Measurements from ENCODE around the gene ZNRF1. TPM values are rescaled to one million over a fixed set of nuclear protein-coding genes. Genes with fewer than 3 reads are reported as not detected.

Gene ZNRF1
- total RNA-seq, 2 donors from 2014 or later: 15.4 to 23.5 TPM

DNA sequence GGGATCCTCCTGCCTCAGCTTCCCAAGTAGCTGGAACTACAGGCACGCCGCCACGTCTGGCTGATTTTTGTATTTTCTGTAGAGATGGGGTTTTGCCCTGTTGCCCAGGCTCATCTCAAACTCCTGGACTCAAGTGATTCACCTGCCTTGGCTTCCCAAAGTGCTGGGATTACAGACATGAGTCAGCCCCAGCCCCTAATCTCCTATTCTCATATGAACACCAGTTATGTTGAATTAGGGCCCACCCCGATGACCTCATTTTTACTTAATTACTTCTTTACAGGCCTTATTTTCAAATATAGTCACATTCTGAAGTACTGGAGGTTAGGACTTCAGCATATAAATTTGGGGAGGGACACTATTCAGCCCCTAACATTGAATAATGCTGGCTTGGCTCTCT is 49.2 kb downstream of the ZNRF1 start:
- intact Hi-C loops (cut with DNase I): loop anchor here in 1 of 2 donors (10.0 kb wide), 1 partner anchor 57 kb away; no protein-coding TSS in a partner anchor
- no peak for DNase-seq (ENCODE audit: low spot score)

DNA sequence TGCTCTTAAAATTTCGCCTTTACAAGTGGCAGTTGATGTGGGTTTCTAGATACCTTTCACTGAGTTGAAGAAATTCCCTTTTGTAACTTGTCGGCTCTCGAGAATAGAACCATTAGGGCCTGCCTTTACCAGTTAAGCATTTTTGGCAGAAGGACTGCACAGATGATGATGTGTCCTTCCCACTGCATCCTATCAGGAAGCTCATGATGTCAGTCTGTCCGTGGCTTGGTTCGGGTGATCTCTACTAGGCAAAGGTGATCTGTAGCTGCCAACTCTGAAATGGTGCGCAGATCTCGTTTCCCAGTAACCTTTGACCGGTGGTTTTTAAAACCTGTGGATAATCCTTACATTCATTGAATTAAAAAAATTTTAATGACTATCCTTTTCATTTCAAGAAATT is 49.7 kb downstream of the ZNRF1 start:
- DNase-seq (ENCODE audit: low spot score): no peak
- intact Hi-C loops (cut with DNase I): loop anchor here in 1 of 2 donors (10.0 kb wide), 1 partner anchor 56 kb away; no protein-coding TSS in a partner anchor

- DNase-seq (ENCODE audit: low spot score): no peak
- intact Hi-C loops (cut with DNase I): no loop called here
Measured at GRCh38 chr16:75052481-75053202, 53.8 kb downstream of the ZNRF1 start.

DNA sequence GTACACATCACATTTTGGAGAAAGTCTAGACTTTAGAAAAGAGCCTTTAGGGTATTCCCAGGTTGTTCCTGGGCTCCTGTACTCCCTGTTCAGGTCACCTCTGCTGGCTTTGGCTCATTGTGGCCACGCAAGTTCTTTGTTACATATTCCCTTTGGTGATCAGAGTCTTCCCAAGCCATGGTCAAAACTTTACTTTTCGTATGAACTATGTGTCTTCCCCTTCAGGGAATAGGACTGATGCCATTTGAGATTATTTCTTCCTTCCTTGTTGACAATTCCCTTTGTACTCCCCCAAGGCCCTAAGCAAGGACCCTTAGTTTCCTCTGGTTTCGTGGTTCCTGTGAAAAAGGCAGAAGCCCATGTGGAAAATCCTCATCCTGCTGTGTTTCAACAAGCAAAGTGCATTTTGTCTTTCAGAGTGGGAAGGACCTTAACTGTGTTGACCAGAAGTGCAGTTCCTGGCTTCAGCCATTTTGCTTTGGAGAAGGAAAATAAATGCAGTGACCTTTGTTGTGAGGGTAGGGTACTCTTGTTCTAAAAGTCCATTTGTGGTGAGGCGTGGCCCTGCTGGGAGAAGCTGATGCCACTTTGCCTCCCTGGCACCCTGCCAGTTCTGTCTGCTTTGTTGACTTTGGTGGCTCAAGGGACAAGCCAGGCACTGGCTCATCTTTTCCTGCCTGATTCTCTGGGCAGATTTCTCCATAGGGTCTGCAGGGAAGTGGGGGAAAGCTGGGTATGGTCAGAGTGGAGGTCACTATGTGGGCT is 55.1 kb downstream of the ZNRF1 start:
- intact Hi-C loops (cut with DNase I): no loop called here
- DNase-seq (ENCODE audit: low spot score): peak; percentile 82

- no peak for DNase-seq (ENCODE audit: low spot score)
- intact Hi-C loops (cut with DNase I): no loop called here
Measured at GRCh38 chr16:75054556-75054947, 55.7 kb downstream of the ZNRF1 start.

- DNase-seq (ENCODE audit: low spot score): no peak
- intact Hi-C loops (cut with DNase I): no loop called here
Measured at GRCh38 chr16:75058806-75059205, 60.0 kb downstream of the ZNRF1 start.

DNA sequence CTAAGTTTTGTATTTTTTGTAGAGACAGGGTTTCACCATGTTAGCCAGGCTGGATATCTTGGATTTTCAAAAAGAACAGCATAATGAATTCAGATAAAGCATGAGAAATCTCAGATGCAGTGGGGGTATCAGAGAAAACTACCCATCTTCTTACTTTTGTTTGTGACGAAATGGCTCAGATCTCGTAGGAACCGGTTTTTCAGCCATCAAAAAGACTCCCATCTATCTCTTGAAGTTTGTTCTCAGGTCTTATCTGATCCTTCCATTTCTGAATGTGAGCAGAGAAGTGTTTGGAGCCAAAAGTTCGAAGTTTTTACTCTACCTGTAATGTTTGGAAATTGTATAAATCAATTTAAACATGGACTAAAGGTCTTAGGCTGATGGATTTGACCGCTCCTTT is 60.6 kb downstream of the ZNRF1 start:
- no peak for DNase-seq (ENCODE audit: low spot score)
- intact Hi-C loops (cut with DNase I): no loop called here

- no peak for DNase-seq (ENCODE audit: low spot score)
- intact Hi-C loops (cut with DNase I): loop anchor here in 1 of 2 donors (10.0 kb wide), 1 partner anchor 56 kb away; no protein-coding TSS in a partner anchor
Measured at GRCh38 chr16:75060723-75061122, 61.9 kb downstream of the ZNRF1 start.

DNA sequence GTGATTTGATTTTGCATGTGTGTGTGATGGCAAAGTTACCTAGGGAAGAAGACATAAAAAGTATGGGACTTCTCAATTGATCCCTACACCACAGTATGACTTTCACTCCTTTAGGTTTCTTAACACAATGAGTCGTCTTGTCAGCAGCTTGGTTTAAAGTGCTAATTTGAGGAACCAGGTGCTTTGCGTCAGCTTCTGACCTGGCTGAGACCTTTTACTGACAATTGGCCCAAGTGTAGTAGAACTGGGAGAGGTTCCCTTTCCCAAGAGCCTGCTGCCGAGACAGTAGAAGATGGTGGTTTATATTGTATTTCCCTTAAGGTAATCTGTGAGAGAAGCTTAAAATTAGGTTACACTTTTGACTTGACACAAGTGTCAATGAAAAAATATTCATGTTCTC is 62.8 kb downstream of the ZNRF1 start:
- intact Hi-C loops (cut with DNase I): loop anchor here in 1 of 2 donors (10.0 kb wide), 1 partner anchor 57 kb away; no protein-coding TSS in a partner anchor
- no peak for DNase-seq (ENCODE audit: low spot score)

GRCh38 chr16:75062135-75062975 is 63.5 kb downstream of the ZNRF1 start:
- intact Hi-C loops (cut with DNase I): loop anchor here in 1 of 2 donors (10.0 kb wide), 1 partner anchor 58 kb away; no protein-coding TSS in a partner anchor
- peak; percentile 83 for DNase-seq (ENCODE audit: low spot score)

GRCh38 chr16:75062976-75063346 is 64.1 kb downstream of the ZNRF1 start:
- intact Hi-C loops (cut with DNase I): loop anchor here in 1 of 2 donors (10.0 kb wide), 1 partner anchor 58 kb away; no protein-coding TSS in a partner anchor

GRCh38 chr16:75063549-75064088 is 64.8 kb downstream of the ZNRF1 start:
- DNase-seq (ENCODE audit: low spot score): no peak
- intact Hi-C loops (cut with DNase I): loop anchor here in 1 of 2 donors (10.0 kb wide), 1 partner anchor 59 kb away; no protein-coding TSS in a partner anchor

More at GRCh38 chr16:75062976-75063346, 64.1 kb downstream of the ZNRF1 start:
- no peak for DNase-seq (ENCODE audit: low spot score)

- no peak for DNase-seq (ENCODE audit: low spot score)
- intact Hi-C loops (cut with DNase I): loop anchor here in 1 of 2 donors (10.0 kb wide), 1 partner anchor 60 kb away; no protein-coding TSS in a partner anchor
Measured at GRCh38 chr16:75064403-75065148, 65.8 kb downstream of the ZNRF1 start.

GRCh38 chr16:75065149-75065505 is 66.3 kb downstream of the ZNRF1 start:
- intact Hi-C loops (cut with DNase I): loop anchor here in 1 of 2 donors (10.0 kb wide), 1 partner anchor 60 kb away; no protein-coding TSS in a partner anchor
- DNase-seq (ENCODE audit: low spot score): no peak

DNA sequence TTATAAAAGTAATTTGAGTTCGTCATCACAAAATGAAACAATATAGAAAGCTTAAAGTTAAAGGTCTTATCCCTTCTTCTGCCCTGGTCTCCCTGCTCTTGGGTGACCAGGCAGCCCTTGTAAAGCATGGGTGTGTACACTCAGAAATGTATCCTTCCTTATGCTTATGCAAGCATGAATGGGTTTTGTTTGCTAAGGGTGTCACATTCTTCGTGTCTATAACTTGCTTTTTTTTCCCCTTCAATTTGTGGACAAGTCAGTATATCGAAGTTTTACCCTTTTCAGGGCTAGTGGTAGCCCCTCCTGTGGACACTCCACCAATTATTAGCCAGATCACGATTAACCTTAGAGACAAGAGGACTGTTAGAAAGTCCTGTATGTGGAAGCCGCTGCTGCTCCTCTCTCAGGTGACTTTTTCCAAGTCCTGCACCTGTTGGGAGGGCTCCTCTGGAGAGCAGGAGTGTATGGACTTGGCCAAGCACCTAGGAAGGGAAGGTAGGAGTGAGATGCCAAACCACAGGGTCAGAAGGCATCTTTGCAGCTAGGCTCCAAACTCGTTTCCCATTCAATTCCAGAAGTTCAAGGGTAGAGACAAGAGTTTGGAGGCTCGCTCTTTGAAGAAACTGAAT is 66.8 kb downstream of the ZNRF1 start:
- intact Hi-C loops (cut with DNase I): loop anchor here in 1 of 2 donors (10.0 kb wide), 1 partner anchor 61 kb away; no protein-coding TSS in a partner anchor
- no peak for DNase-seq (ENCODE audit: low spot score)

GRCh38 chr16:75066861-75067447 is 68.1 kb downstream of the ZNRF1 start:
- intact Hi-C loops (cut with DNase I): loop anchor here in 1 of 2 donors (10.0 kb wide), 1 partner anchor 62 kb away; no protein-coding TSS in a partner anchor
- no peak for DNase-seq (ENCODE audit: low spot score)

Data from posterior vena cava (tissue), 2 donors.